ENCODE data around the gene FAM120A.

DNA sequence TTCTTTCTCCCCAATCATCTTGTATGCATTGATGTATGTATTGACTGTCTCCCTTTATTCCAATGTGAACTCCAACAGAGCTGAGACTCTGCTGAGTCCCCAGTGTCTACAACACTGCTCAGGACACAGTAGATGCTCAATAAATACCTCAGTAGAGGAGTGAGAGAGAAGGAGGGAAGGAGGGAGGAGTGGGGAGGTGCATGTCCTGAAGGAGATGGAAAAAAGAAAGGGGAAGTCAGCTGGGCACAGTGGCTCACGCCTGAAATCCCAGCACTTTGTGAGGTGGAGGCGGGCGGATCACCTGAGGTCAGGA lies 122.0 kb downstream of the FAM120A start:
- TF ChIP-seq, protein P1, sequence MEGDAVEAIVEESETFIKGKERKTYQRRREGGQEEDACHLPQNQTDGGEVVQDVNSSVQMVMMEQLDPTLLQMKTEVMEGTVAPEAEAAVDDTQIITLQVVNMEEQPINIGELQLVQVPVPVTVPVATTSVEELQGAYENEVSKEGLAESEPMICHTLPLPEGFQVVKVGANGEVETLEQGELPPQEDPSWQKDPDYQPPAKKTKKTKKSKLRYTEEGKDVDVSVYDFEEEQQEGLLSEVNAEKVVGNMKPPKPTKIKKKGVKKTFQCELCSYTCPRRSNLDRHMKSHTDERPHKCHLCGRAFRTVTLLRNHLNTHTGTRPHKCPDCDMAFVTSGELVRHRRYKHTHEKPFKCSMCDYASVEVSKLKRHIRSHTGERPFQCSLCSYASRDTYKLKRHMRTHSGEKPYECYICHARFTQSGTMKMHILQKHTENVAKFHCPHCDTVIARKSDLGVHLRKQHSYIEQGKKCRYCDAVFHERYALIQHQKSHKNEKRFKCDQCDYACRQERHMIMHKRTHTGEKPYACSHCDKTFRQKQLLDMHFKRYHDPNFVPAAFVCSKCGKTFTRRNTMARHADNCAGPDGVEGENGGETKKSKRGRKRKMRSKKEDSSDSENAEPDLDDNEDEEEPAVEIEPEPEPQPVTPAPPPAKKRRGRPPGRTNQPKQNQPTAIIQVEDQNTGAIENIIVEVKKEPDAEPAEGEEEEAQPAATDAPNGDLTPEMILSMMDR (IDR thresholded peaks at IDR 0.05) = no peak
- no peak for TF ChIP-seq POLR2A (IDR thresholded peaks at IDR 0.05)
